Measurements from ENCODE around the gene RFX7.

The RFX7 gene

DNA sequence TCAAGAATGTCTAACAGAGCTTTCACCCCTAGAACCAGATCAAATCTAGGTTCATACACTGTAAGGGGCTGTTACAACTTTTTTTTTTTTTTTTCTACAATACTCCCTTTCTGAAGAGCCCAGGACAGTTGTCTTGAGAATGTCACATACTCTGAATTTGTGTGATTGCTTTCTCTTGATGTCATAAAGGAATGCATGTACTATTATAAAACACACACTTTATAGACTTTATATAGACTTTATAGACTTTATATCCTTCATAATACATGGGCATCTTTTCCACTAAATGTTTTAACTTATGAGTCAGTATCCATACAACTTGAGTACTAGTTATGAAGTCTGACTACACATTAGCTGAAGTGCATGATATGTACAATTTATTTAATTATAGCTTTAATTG lies 26.3 kb downstream of the RFX7 start:
- no peaks in the 10 kb centered on the region for H3K36me3 ChIP-seq (ENCODE audit: control insufficient read depth, insufficient read depth, low read length)
- TF ChIP-seq, protein P1, sequence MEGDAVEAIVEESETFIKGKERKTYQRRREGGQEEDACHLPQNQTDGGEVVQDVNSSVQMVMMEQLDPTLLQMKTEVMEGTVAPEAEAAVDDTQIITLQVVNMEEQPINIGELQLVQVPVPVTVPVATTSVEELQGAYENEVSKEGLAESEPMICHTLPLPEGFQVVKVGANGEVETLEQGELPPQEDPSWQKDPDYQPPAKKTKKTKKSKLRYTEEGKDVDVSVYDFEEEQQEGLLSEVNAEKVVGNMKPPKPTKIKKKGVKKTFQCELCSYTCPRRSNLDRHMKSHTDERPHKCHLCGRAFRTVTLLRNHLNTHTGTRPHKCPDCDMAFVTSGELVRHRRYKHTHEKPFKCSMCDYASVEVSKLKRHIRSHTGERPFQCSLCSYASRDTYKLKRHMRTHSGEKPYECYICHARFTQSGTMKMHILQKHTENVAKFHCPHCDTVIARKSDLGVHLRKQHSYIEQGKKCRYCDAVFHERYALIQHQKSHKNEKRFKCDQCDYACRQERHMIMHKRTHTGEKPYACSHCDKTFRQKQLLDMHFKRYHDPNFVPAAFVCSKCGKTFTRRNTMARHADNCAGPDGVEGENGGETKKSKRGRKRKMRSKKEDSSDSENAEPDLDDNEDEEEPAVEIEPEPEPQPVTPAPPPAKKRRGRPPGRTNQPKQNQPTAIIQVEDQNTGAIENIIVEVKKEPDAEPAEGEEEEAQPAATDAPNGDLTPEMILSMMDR (IDR thresholded peaks at IDR 0.05): no peak
- no peak overlapping the region for H3K9ac ChIP-seq
- H3K27me3 ChIP-seq (ENCODE audit: control insufficient read depth, insufficient read depth, low read length): no peaks in the 10 kb centered on the region
- no peak overlapping the region for H2AFZ ChIP-seq
- H3K4me1 ChIP-seq: no peaks in the 10 kb centered on the region
- H3K79me2 ChIP-seq: peaks cover 6% of the 10 kb centered on the region
- no peaks in the 10 kb centered on the region for H3K9me3 ChIP-seq (ENCODE audit: control insufficient read depth, low read length)
- no peak overlapping the region for H3K4me2 ChIP-seq (ENCODE audit: low read length)
- no peak overlapping the region for H3K27ac ChIP-seq
- H3K4me3 ChIP-seq (ENCODE audit: low read depth, low read length): no peak overlapping the region

GRCh38 chr15:56215769-56216168 lies 27.9 kb downstream of the RFX7 start:
- Histone ChIP-seq H3K36me3 (ENCODE audit: control insufficient read depth, insufficient read depth, low read length) (no peaks in the 10 kb centered on the region), H3K9ac (no peak overlapping the region), H2AFZ (no peak overlapping the region), H3K4me3 (ENCODE audit: low read depth, low read length) (no peak overlapping the region), H3K79me2 (peaks cover 3% of the 10 kb centered on the region), H3K4me2 (ENCODE audit: low read length) (no peak overlapping the region), H3K27ac (no peak overlapping the region), H3K9me3 (ENCODE audit: control insufficient read depth, low read length) (no peaks in the 10 kb centered on the region), H3K4me1 (no peaks in the 10 kb centered on the region), H3K27me3 (ENCODE audit: control insufficient read depth, insufficient read depth, low read length) (no peaks in the 10 kb centered on the region)
- TF ChIP-seq, protein P1 (IDR thresholded peaks at IDR 0.05): no peak

DNA sequence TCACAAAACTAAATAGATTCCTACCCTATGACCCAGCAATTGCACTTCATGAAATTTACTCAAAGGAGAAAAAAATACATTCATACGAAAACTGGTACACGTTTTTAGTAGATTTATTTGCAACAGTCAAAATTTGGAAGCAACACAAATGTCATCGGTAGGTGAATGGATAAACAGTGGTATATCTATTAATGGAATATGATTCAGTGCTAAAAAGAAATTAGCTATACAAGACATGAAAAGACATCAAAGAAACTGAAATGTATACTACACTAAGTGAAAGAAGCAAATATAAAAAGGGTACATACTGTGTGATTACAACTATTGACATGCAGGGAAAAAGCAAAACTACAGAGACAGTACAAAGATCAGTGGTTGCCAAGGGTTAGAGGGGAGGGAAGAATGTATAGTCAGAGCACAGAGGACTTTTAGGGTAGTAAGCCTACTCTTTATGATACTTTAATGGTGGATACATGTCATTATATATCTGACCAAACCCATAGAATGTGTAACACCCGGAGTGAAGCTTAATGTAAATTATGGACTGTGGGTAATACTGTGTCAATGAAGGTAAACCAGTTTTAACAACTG lies 31.6 kb downstream of the RFX7 start:
- H2AFZ ChIP-seq: no peak overlapping the region
- no peaks in the 10 kb centered on the region for H3K9me3 ChIP-seq (ENCODE audit: control insufficient read depth, low read length)
- no peak overlapping the region for H3K27ac ChIP-seq
- no peaks in the 10 kb centered on the region for H3K27me3 ChIP-seq (ENCODE audit: control insufficient read depth, insufficient read depth, low read length)
- TF ChIP-seq, protein P1 (IDR thresholded peaks at IDR 0.05): no peak
- no peak overlapping the region for H3K4me3 ChIP-seq (ENCODE audit: low read depth, low read length)
- no peaks in the 10 kb centered on the region for H3K36me3 ChIP-seq (ENCODE audit: control insufficient read depth, insufficient read depth, low read length)
- H3K9ac ChIP-seq: no peak overlapping the region
- H3K4me1 ChIP-seq: no peaks in the 10 kb centered on the region
- H3K4me2 ChIP-seq (ENCODE audit: low read length): no peak overlapping the region
- peaks cover 2% of the 10 kb centered on the region for H3K79me2 ChIP-seq

DNA sequence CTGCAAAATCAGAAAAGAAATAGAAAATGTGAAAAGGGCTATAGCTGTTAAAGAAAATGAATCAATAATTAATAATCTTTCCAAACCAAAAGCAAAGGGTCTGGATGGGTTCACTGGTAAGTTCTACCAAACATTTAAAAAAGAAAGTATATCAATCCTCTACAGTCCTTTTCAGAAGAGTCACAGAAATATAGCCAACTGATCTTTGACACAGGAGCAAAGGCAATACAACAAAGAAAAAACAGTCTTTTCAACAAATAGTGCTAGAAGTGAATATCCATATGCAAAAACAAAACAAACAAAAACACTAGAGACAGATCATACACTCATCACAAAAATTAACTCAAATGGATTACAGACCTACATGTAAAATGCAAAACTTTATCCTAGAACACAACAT lies 32.6 kb downstream of the RFX7 start:
- Histone ChIP-seq H3K79me2 (peaks cover 7% of the 10 kb centered on the region), H3K9ac (no peak overlapping the region), H3K9me3 (ENCODE audit: control insufficient read depth, low read length) (no peaks in the 10 kb centered on the region), H3K36me3 (ENCODE audit: control insufficient read depth, insufficient read depth, low read length) (no peaks in the 10 kb centered on the region), H3K27ac (no peak overlapping the region), H3K4me3 (ENCODE audit: low read depth, low read length) (no peak overlapping the region), H3K4me1 (no peaks in the 10 kb centered on the region), H3K27me3 (ENCODE audit: control insufficient read depth, insufficient read depth, low read length) (no peaks in the 10 kb centered on the region), H3K4me2 (ENCODE audit: low read length) (no peak overlapping the region), H2AFZ (no peak overlapping the region)
- TF ChIP-seq, protein P1 (IDR thresholded peaks at IDR 0.05): no peak

- Histone ChIP-seq H2AFZ (no peak overlapping the region), H3K9me3 (ENCODE audit: control insufficient read depth, low read length) (no peaks in the 10 kb centered on the region), H3K36me3 (ENCODE audit: control insufficient read depth, insufficient read depth, low read length) (no peaks in the 10 kb centered on the region), H3K4me1 (no peaks in the 10 kb centered on the region), H3K79me2 (peaks cover 20% of the 10 kb centered on the region), H3K9ac (no peak overlapping the region), H3K27ac (no peak overlapping the region), H3K27me3 (ENCODE audit: control insufficient read depth, insufficient read depth, low read length) (no peaks in the 10 kb centered on the region), H3K4me3 (ENCODE audit: low read depth, low read length) (no peak overlapping the region), H3K4me2 (ENCODE audit: low read length) (no peak overlapping the region)
- TF ChIP-seq, protein P1 (IDR thresholded peaks at IDR 0.05): no peak
Observed at GRCh38 chr15:56208641-56209155, 35.0 kb downstream of the RFX7 start.

All from parathyroid adenoma (tissue), 2 donors.